ENCODE measurements around the gene ARNT2. TPM values are rescaled to one million over a fixed set of nuclear protein-coding genes. Genes with fewer than 3 reads are reported as not detected.

Gene ARNT2
- total and polyA plus RNA-seq, 2 donors (not counting 1 experiment from before 2014, with no cell fraction given): 15.5 to 61.2 TPM

GRCh38 chr15:80423215-80423614 lies 19.0 kb downstream of the ARNT2 start:
- no peak overlapping the region for H2AFZ ChIP-seq (ENCODE audit: low read length)

GRCh38 chr15:80424381-80424780 lies 20.2 kb downstream of the ARNT2 start:
- Histone ChIP-seq H3K79me2 (ENCODE audit: control insufficient read depth, insufficient read depth, low read length) (no peaks in the 10 kb centered on the region), H3K9me3 (ENCODE audit: control insufficient read depth, insufficient read depth, low read depth, low read length) (no peaks in the 10 kb centered on the region), H3K4me1 (ENCODE audit: control insufficient read depth, extremely low read depth, insufficient read depth, low read length) (peaks cover 3% of the 10 kb centered on the region), H3K4me3 (replicated peaks in 1 of 4; ENCODE audit: control extremely low read depth in 1 of 4, insufficient read depth in 1 of 4, low read depth in 3 of 4, low read length in 4 of 4) (no peak overlapping the region), H4K20me1 (ENCODE audit: control insufficient read depth, extremely low read depth, insufficient read depth, low read length) (no peaks in the 10 kb centered on the region), H3K36me3 (ENCODE audit: control insufficient read depth, insufficient read depth, low read length) (no peaks in the 10 kb centered on the region), H2AFZ (ENCODE audit: low read length) (no peak overlapping the region), H3K4me2 (ENCODE audit: extremely low read depth, insufficient read depth, low read length) (no peak overlapping the region), H3K9ac (ENCODE audit: insufficient read depth, low read length) (no peak overlapping the region), H3K27me3 (ENCODE audit: control insufficient read depth, insufficient read depth, low read length) (no peaks in the 10 kb centered on the region), H3K27ac (ENCODE audit: insufficient read depth, low read length) (no peak overlapping the region)
- TF ChIP-seq CTCF (conservative IDR thresholded peaks at IDR 0.05 in 1 of 2, IDR thresholded peaks at IDR 0.05 in 1 of 2; ENCODE audit: low read depth in 1 of 2, low read length in 2 of 2) (no peak), EZH2 (IDR thresholded peaks at IDR 0.05; ENCODE audit: low read length, missing control alignments) (no peak)
- peak in 1 of 2 donors; percentile 56 for DNase-seq (ENCODE audit: low read depth in 2 of 2)

More at GRCh38 chr15:80423215-80423614, 19.0 kb downstream of the ARNT2 start:
- Histone ChIP-seq H3K27me3 (ENCODE audit: control insufficient read depth, insufficient read depth, low read length) (no peaks in the 10 kb centered on the region), H3K27ac (ENCODE audit: insufficient read depth, low read length) (no peak overlapping the region), H3K4me1 (ENCODE audit: control insufficient read depth, extremely low read depth, insufficient read depth, low read length) (peaks cover 5% of the 10 kb centered on the region), H4K20me1 (ENCODE audit: control insufficient read depth, extremely low read depth, insufficient read depth, low read length) (no peaks in the 10 kb centered on the region), H3K79me2 (ENCODE audit: control insufficient read depth, insufficient read depth, low read length) (no peaks in the 10 kb centered on the region), H3K4me3 (replicated peaks in 1 of 4; ENCODE audit: control extremely low read depth in 1 of 4, insufficient read depth in 1 of 4, low read depth in 3 of 4, low read length in 4 of 4) (no peak overlapping the region), H3K9me3 (ENCODE audit: control insufficient read depth, insufficient read depth, low read depth, low read length) (no peaks in the 10 kb centered on the region), H3K4me2 (ENCODE audit: extremely low read depth, insufficient read depth, low read length) (no peak overlapping the region), H3K9ac (ENCODE audit: insufficient read depth, low read length) (no peak overlapping the region), H3K36me3 (ENCODE audit: control insufficient read depth, insufficient read depth, low read length) (no peaks in the 10 kb centered on the region)
- TF ChIP-seq CTCF (conservative IDR thresholded peaks at IDR 0.05 in 1 of 2, IDR thresholded peaks at IDR 0.05 in 1 of 2; ENCODE audit: low read depth in 1 of 2, low read length in 2 of 2) (no peak), EZH2 (IDR thresholded peaks at IDR 0.05; ENCODE audit: low read length, missing control alignments) (no peak)
- peak; percentile 26 to 62 for DNase-seq (ENCODE audit: low read depth in 2 of 2)

- Histone ChIP-seq H3K4me2 (ENCODE audit: extremely low read depth, insufficient read depth, low read length) (no peak overlapping the region), H3K4me1 (ENCODE audit: control insufficient read depth, extremely low read depth, insufficient read depth, low read length) (peaks cover 2% of the 10 kb centered on the region), H4K20me1 (ENCODE audit: control insufficient read depth, extremely low read depth, insufficient read depth, low read length) (no peaks in the 10 kb centered on the region), H3K9me3 (ENCODE audit: control insufficient read depth, insufficient read depth, low read depth, low read length) (no peaks in the 10 kb centered on the region), H2AFZ (ENCODE audit: low read length) (no peak overlapping the region), H3K27ac (ENCODE audit: insufficient read depth, low read length) (no peak overlapping the region), H3K4me3 (replicated peaks in 1 of 4; ENCODE audit: control extremely low read depth in 1 of 4, insufficient read depth in 1 of 4, low read depth in 3 of 4, low read length in 4 of 4) (no peak overlapping the region), H3K27me3 (ENCODE audit: control insufficient read depth, insufficient read depth, low read length) (no peaks in the 10 kb centered on the region), H3K36me3 (ENCODE audit: control insufficient read depth, insufficient read depth, low read length) (no peaks in the 10 kb centered on the region), H3K9ac (ENCODE audit: insufficient read depth, low read length) (no peak overlapping the region), H3K79me2 (ENCODE audit: control insufficient read depth, insufficient read depth, low read length) (no peaks in the 10 kb centered on the region)
- TF ChIP-seq CTCF (conservative IDR thresholded peaks at IDR 0.05 in 1 of 2, IDR thresholded peaks at IDR 0.05 in 1 of 2; ENCODE audit: low read depth in 1 of 2, low read length in 2 of 2): no peak
- no peak for DNase-seq (ENCODE audit: low read depth in 2 of 2)
Observed at GRCh38 chr15:80426316-80426715, 22.1 kb downstream of the ARNT2 start.
